HEK293 (cell line): ENCODE data around the gene KCTD7.
"Not testable (repeated sequence)": the region's sequence is repeated elsewhere in the genome, so short reads cannot be mapped to it uniquely, and the experiment has no call there.

Experiments used
- ATF2 ChIP-seq: fragments of 450-650 bp; formaldehyde crosslinking; IDR thresholded peaks from 2 replicates; pipeline ENCODE4 v1.5.1; 2016; ENCODE audit warnings: missing biosample characterization, missing genetic modification characterization, low read depth
- CTCF ChIP-seq: fragments of 450-650 bp; formaldehyde crosslinking; IDR thresholded peaks from 2 replicates; pipeline ENCODE4 v1.5.1; 2016; ENCODE audit warnings: missing biosample characterization, missing genetic modification characterization
- KLF8 ChIP-seq: fragments of 450-650 bp; formaldehyde crosslinking; IDR thresholded peaks from 2 replicates; pipeline ENCODE4 v1.5.1; 2016; ENCODE audit warnings: missing biosample characterization, missing genetic modification characterization
- PRDM10 ChIP-seq: fragments of 450-650 bp; formaldehyde crosslinking; IDR thresholded peaks from 2 replicates; pipeline ENCODE4 v1.5.1; 2016; ENCODE audit warnings: missing biosample characterization, missing genetic modification characterization
- YY2 ChIP-seq: fragments of 450-650 bp; formaldehyde crosslinking; IDR thresholded peaks from 2 replicates; pipeline ENCODE4 v1.5.1; 2016; ENCODE audit warnings: missing biosample characterization, missing genetic modification characterization
- ZNF121 ChIP-seq: fragments of 450-650 bp; formaldehyde crosslinking; IDR thresholded peaks from 2 replicates; pipeline ENCODE4 v1.5.1; 2016; ENCODE audit warnings: missing biosample characterization, missing genetic modification characterization
- ZNF239 ChIP-seq: fragments of 450-650 bp; formaldehyde crosslinking; IDR thresholded peaks from 2 replicates; pipeline ENCODE4 v1.5.1; 2016; ENCODE audit warnings: missing biosample characterization, missing genetic modification characterization
- ZNF274 ChIP-seq, 2 experiments: fragments of 200-500 bp in 1 of 2; fragments of 450-650 bp in 1 of 2; sonication (Bioruptor generic) in 1 of 2; formaldehyde crosslinking in 1 of 2; IDR thresholded peaks; 2 replicates each; pipeline versions ENCODE4 v1.5.1 to v1.6.1; 2014 to 2016; ENCODE audit warnings: borderline replicate concordance in 1 of 2, inconsistent platforms in 1 of 2, low read length in 1 of 2, missing biosample characterization in 1 of 2, missing genetic modification characterization in 1 of 2
- ZNF544 ChIP-seq: fragments of 450-650 bp; formaldehyde crosslinking; IDR thresholded peaks from 2 replicates; pipeline ENCODE4 v1.5.0; 2017; ENCODE audit warnings: missing biosample characterization, missing genetic modification characterization
- TF ChIP-seq, protein P1 (sequence below): fragments of 450-650 bp; formaldehyde crosslinking; IDR thresholded peaks from 2 replicates; pipeline ENCODE4 v1.5.1; 2016; ENCODE audit warnings: missing biosample characterization, missing genetic modification characterization

DNA sequence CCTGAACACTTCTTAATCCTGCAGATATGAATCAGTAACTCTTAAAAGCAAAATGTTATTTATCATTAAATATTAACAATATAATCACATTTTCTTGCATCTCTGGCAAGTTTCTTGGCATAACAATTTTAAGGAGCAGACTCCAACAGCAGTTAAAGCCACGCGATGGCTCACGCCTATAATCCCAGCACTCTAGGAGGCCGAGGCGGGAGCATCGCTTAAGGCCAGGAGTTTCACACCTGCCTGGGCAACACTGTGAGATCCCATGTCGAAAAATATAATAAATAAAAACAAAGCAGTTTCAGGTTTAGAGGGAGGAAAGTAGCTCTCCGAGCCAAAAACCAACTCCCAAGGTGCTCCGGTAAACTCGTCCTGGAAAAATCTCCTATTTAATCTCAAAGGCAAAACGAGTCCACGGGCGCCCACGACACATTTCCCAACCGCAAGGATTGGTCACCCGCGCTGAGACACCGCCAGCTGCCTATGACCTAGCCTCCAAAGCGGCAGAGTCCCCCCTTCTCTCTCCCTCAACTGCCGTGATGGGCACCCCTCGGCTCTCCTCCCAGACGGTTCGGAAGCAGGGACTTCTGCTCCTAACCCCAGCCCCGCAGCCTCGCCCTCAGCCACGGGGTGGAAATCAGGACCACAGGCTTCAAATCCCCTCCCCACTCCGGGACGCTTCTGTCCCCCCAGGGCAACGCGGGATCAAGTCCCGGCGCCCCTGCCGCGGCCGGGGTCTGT lies 37.5 kb upstream of the KCTD7 start:
- TF ChIP-seq PRDM10 (tag by site-specific recombination); CTCF; ZNF274 (IDR thresholded peaks at IDR 0.05; ENCODE audit: low read length); ZNF274 (tag by site-specific recombination; IDR thresholded peaks at IDR 0.05; ENCODE audit: borderline replicate concordance); ZNF544 (tag by site-specific recombination); YY2 (tag by site-specific recombination); ZNF239 (tag by site-specific recombination); KLF8 (tag by site-specific recombination); ATF2 (tag by site-specific recombination): not testable (repeated sequence)
- peak; percentile 54; the same call in 1 of the 2 replicates for TF ChIP-seq ZNF121 (tag by site-specific recombination)
- TF ChIP-seq, protein P1, sequence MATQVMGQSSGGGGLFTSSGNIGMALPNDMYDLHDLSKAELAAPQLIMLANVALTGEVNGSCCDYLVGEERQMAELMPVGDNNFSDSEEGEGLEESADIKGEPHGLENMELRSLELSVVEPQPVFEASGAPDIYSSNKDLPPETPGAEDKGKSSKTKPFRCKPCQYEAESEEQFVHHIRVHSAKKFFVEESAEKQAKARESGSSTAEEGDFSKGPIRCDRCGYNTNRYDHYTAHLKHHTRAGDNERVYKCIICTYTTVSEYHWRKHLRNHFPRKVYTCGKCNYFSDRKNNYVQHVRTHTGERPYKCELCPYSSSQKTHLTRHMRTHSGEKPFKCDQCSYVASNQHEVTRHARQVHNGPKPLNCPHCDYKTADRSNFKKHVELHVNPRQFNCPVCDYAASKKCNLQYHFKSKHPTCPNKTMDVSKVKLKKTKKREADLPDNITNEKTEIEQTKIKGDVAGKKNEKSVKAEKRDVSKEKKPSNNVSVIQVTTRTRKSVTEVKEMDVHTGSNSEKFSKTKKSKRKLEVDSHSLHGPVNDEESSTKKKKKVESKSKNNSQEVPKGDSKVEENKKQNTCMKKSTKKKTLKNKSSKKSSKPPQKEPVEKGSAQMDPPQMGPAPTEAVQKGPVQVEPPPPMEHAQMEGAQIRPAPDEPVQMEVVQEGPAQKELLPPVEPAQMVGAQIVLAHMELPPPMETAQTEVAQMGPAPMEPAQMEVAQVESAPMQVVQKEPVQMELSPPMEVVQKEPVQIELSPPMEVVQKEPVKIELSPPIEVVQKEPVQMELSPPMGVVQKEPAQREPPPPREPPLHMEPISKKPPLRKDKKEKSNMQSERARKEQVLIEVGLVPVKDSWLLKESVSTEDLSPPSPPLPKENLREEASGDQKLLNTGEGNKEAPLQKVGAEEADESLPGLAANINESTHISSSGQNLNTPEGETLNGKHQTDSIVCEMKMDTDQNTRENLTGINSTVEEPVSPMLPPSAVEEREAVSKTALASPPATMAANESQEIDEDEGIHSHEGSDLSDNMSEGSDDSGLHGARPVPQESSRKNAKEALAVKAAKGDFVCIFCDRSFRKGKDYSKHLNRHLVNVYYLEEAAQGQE (tag by site-specific recombination), result not testable (repeated sequence)
